ENCODE data around the gene MAML2. TPM values are rescaled to one million over a fixed set of nuclear protein-coding genes. Genes with fewer than 3 reads are reported as not detected.

The MAML2 gene
- total RNA-seq (2022; extraction: Qiagen RNA extraction; ENCODE audit: low read depth) = 2.2 to 3.4 TPM (median 2.7 TPM) in 5 replicates

DNA sequence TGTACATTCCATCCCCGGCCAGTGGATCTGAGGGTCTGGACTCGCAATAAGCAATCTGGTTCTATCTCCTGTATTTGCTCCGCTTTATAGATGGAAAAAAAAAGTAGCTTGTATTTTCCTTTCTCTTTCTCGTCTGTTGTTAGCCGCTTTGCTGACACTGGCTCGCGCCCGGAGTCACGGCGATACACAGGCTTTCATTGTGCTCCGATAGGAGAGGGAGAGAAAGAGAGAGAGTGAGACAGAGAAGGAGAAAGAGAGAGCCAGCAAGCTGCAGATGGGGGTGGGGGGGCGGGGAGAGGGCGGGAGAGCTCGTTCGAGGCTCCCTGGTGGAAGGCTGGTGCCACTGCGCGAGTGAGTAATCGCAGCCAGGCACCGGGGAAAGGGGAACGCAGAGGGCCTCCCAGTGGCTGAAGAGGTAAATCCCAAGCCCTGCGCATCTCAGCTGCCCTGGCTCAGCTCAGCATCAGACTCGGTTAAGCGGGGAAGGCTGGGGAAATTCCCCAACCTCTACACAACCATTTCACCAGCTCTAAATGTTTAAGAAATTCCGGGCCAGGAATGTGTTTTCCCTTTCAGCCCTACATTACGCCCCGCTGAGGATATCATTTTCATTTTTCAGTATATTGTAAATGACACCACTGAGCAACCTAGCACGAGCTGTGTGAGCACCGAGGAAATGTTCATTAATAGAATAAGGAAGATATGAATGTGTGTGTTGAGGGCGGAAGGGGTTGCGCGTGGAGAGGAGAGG, at the start of gene MAML2:
Gene MAML2 (minus strand): TSS at position 235 of the 751 bp plus-strand sequence. CDS start 1,300 bp downstream, outside the sequence.

DNA sequence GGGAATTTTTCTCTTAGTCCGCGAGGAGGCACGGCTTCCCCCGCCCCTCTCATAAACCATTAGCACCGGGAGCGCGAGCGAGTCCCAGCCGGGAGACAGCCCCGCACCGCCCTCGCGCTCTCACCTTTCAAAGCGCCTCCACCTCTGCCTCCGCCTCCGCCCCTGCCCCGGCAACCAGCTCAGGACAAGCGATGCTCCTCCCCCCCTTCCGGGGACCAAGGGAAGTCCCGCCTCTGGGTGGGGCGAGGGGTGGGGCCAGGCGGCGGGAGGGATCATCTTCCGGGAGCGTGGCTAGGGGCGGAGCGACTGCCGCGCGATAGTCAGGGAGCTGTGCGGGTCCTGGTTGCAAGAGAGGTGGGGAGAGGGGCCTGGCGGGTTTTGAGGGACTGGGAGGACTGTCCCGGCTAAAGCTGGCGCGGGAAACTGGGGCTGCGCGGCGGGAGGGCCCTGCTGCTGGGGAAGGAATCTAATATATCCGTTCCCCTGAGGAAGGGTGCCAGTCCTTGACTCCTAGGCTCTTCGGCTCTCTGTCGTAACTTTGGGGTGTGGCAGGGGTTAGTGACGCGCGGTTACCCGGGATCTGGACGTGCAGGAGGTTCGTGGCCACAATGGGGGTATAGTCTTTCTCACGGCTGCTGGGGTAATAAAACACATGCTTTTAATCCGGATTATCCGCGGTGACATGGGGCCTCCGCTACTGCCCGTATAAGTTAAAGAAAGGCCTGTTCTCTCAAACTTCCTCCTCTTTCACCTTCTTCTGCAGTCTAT, 46.9 kb upstream of the MAML2 start, which contains the start of the genes CCDC82 and JRKL:
Gene CCDC82 (minus strand): TSS at position 193 of the 768 bp plus-strand sequence. CDS start 5,165 bp downstream, outside the sequence.
Gene JRKL (plus strand): TSS at position 294 of the 768 bp plus-strand sequence. CDS start 637 bp downstream, outside the sequence.

Other genes starting within 250 kb of the MAML2 start
- 16.0 to 19.9 TPM (median 18.1 TPM) in 5 replicates for gene CCDC82, start 46.7 kb upstream of the MAML2 start, total RNA-seq (2022; extraction: Qiagen RNA extraction; ENCODE audit: low read depth)
- 4.3 to 7.1 TPM (median 5.7 TPM) in 5 replicates for gene JRKL, start 46.8 kb upstream of the MAML2 start, total RNA-seq (2022; extraction: Qiagen RNA extraction; ENCODE audit: low read depth)

All from A549 treated with DMSO at 1 μM for 4 hours (cell line).